Natural killer cell (primary cell): Measurements from ENCODE around the gene HELZ2. TPM values are rescaled to one million over a fixed set of nuclear protein-coding genes. Genes with fewer than 3 reads are reported as not detected.

Experiments
- ATAC-seq, 3 donors: fragments of 150-1000 bp in 2 of 3; fragments of 200-7000 bp in 1 of 3; cut with Tn5 transposase; 1 replicate in 1 of 3; 2 replicates in 2 of 3; pipeline ENCODE4 v1.10.0; 2021; ENCODE audit warnings: mild to moderate bottlenecking in 2 of 3, moderate library complexity in 2 of 3
- DNase-seq, 2 donors: peaks; one replicate each; pipeline versions ENCODE4 v3.0.0 to v3.0.0-alpha.2; 2013 to 2021; ENCODE audit warnings: mixed read lengths in 1 of 2
- H3K27ac ChIP-seq: one replicate; pipeline ENCODE4 v1.5.1; 2013; ENCODE audit warnings: mild to moderate bottlenecking, low read length
- H3K27me3 ChIP-seq: one replicate; pipeline ENCODE4 v1.6.1; 2013; ENCODE audit warnings: low read length; ENCODE audit not compliant: control insufficient read depth, insufficient read depth
- H3K36me3 ChIP-seq: one replicate; pipeline ENCODE4 v1.6.1; 2013; ENCODE audit warnings: low read length; ENCODE audit not compliant: control insufficient read depth, insufficient read depth
- H3K4me1 ChIP-seq: one replicate; pipeline ENCODE4 v1.6.1; 2013; ENCODE audit warnings: low read length; ENCODE audit not compliant: control insufficient read depth, insufficient read depth
- H3K4me3 ChIP-seq: one replicate; pipeline ENCODE4 v1.5.1; 2013; ENCODE audit warnings: low read length
- H3K9me3 ChIP-seq: one replicate; pipeline ENCODE4 v1.6.1; 2013; ENCODE audit warnings: low read length; ENCODE audit not compliant: control insufficient read depth, insufficient read depth
- H3K27ac Mint-ChIP-seq, 2 donors: one replicate each; pipeline ENCODE4 v1.8.0; 2022; ENCODE audit warnings: mild to moderate bottlenecking in 2 of 2, mixed read lengths in 2 of 2, moderate library complexity in 1 of 2
- H3K27me3 Mint-ChIP-seq, 2 donors: one replicate each; pipeline ENCODE4 v1.8.0; 2022; ENCODE audit warnings: low read depth in 2 of 2, mixed read lengths in 2 of 2
- H3K36me3 Mint-ChIP-seq: one replicate; pipeline ENCODE4 v1.8.0; 2022; ENCODE audit warnings: mixed read lengths
- H3K4me1 Mint-ChIP-seq, 2 donors: one replicate each; pipeline ENCODE4 v1.8.0; 2022; ENCODE audit warnings: mixed read lengths in 2 of 2
- H3K4me3 Mint-ChIP-seq: one replicate; pipeline ENCODE4 v1.8.0; 2022; ENCODE audit warnings: mild to moderate bottlenecking, moderate library complexity, mixed read lengths
- H3K9me3 Mint-ChIP-seq, 2 donors: one replicate each; pipeline ENCODE4 v1.8.0; 2022; ENCODE audit warnings: mixed read lengths in 2 of 2
- WGBS: methylation state at CpG from one replicate; pipeline ENCODE4 v1.1.7; 2013; ENCODE audit warnings: missing lambda C conversion rate; ENCODE audit not compliant: insufficient coverage; 5-methylcytosine and 5-hydroxymethylcytosine counted together
- intact Hi-C: fragments of 100-400 bp; cut with micrococcal nuclease; formaldehyde crosslinking; loops from one replicate; pipeline ENCODE4 v1.14.2; 2022
- total RNA-seq, 4 donors: library from RNA; stranded (reverse); fragments of 120-200 nt in 1 of 4; gene quantifications; one replicate each; pipeline versions ENCODE4 v1.2.3 to v1.2.4, GENCODE V29; 2013 to 2022
- TF ChIP-seq, protein P1 (sequence below): fragments of 200-600 bp; IDR thresholded peaks from one replicate; pipeline ENCODE4 v1.8.0; 2022; ENCODE audit warnings: antibody characterized with exemption

HELZ2 gene, protein sequence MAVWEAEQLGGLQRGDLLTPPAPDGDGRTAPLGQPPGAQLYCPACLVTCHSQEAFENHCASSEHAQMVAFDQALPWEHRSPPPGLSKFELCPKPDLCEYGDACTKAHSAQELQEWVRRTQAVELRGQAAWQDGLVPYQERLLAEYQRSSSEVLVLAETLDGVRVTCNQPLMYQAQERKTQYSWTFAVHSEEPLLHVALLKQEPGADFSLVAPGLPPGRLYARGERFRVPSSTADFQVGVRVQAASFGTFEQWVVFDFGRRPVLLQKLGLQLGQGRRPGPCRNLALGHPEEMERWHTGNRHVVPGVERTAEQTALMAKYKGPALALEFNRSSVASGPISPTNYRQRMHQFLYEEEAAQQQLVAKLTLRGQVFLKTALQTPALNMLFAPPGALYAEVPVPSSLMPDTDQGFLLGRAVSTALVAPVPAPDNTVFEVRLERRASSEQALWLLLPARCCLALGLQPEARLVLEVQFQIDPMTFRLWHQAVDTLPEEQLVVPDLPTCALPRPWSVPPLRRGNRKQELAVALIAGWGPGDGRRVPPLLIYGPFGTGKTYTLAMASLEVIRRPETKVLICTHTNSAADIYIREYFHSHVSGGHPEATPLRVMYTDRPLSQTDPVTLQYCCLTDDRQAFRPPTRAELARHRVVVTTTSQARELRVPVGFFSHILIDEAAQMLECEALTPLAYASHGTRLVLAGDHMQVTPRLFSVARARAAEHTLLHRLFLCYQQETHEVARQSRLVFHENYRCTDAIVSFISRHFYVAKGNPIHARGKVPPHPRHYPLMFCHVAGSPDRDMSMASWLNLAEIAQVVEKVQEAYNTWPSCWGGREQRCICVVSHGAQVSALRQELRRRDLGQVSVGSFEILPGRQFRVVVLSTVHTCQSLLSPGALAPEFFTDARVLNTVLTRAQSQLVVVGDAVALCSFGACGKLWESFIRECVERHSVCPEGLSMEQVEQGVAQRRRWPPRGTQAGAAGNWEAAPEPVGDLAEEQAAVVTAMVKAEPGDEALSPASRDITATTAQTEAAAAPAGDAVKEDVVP (N-terminal part only)
- total RNA-seq, result 10 to 100 TPM; 85.2 to 90.7 (median 89.4) TPM
- 40.6 TPM for total RNA-seq (2013)

DNA sequence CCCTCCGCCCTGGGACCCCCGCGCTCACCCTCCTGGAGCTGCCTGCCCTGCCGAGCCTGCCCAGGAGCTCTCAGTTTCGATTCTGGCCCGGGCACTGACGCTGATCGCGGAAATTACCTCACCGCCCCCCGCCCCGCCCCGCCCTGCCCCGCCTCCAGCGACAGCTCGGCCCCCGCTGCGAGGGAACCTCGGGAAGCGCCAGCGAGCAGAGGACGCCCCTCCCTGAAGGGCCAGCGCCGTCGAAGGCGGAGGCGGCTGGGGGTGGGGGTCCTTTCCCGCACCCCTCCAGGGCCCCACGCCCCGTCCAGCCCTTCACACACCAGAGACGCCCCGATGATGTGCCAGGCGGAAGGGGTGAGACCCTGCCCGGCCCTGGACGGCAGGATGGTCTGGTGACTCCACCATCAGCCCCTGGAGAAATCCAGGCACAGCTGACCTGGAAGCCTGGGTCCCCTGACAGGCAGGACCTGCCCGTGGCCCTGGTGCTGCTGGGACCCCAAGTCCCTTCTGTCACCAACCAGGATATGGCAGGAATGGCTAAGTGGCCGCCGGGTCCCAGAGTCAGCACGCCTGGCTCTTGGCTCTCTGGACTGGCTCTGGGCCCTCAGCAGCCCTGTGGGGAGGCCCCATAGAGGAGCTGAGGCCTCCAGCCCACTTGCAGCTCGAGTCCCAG lies at the start of gene HELZ2:
HELZ2 (minus strand) TSS at position 84 of the 673 bp plus-strand sequence. CDS start 1,854 bp downstream, outside the sequence.
- peak within 1 kb of the TSS; percentile 93 for H3K4me3 Mint-ChIP-seq
- no peaks in the 10 kb centered on the region for H3K9me3 ChIP-seq
- H3K27ac Mint-ChIP-seq, result peak within 1 kb of the TSS; percentile 82 to 88
- peaks cover under 1% of the 10 kb centered on the region for H3K27me3 ChIP-seq
- peak within 1 kb of the TSS; percentile 74 for H3K27ac ChIP-seq
- H3K36me3 Mint-ChIP-seq, result no peaks in the 10 kb centered on the region
- TF ChIP-seq, protein P1, sequence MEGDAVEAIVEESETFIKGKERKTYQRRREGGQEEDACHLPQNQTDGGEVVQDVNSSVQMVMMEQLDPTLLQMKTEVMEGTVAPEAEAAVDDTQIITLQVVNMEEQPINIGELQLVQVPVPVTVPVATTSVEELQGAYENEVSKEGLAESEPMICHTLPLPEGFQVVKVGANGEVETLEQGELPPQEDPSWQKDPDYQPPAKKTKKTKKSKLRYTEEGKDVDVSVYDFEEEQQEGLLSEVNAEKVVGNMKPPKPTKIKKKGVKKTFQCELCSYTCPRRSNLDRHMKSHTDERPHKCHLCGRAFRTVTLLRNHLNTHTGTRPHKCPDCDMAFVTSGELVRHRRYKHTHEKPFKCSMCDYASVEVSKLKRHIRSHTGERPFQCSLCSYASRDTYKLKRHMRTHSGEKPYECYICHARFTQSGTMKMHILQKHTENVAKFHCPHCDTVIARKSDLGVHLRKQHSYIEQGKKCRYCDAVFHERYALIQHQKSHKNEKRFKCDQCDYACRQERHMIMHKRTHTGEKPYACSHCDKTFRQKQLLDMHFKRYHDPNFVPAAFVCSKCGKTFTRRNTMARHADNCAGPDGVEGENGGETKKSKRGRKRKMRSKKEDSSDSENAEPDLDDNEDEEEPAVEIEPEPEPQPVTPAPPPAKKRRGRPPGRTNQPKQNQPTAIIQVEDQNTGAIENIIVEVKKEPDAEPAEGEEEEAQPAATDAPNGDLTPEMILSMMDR, result no peak
- H3K36me3 ChIP-seq, result peaks cover 8% of the 10 kb centered on the region
- peaks cover 0 to 5% of the 10 kb centered on the region in 2 donors for H3K27me3 Mint-ChIP-seq
- DNase-seq, result peak; percentile 64 to 85
- intact Hi-C loops, result no loop called here
- H3K4me3 ChIP-seq, result peak within 1 kb of the TSS; percentile 73
- ATAC-seq, result peak; percentile 92 to 95 (median 93)
- H3K4me1 Mint-ChIP-seq, result peaks cover 2 to 6% of the 10 kb centered on the region in 2 donors
- H3K9me3 Mint-ChIP-seq, result no peaks in the 10 kb centered on the region
- 9% methylated on average over 40 of the region's 40 CpGs for WGBS
- H3K4me1 ChIP-seq, result peaks cover 29% of the 10 kb centered on the region

DNA sequence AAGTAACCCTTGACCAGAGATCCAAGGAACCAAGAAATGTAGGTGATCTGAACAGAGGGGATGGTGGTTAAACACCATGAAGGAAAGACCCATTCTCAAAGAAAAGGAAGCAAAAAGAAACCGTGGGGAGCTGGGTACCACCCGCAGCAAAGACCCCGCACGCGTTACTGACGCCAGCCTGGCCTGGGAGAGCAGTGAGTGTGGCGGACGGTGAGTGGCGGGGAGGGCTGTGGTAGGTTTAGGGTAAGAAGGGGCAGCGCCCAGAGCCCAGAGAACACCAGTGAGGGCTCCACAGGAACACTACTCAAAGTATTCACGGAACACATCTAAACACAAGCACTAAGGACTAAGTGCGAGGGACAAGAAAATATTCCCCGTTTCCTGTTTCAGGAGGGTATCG lies 48.7 kb upstream of the HELZ2 start:
- H3K4me3 ChIP-seq, result no peak overlapping the region
- Mint-ChIP-seq H3K4me3 (peak overlapping the region; percentile 11), H3K36me3 (no peaks in the 10 kb centered on the region), H3K27ac (no peak overlapping the region), H3K9me3 (no peaks in the 10 kb centered on the region), H3K27me3 (no peaks in the 10 kb centered on the region), H3K4me1 (peaks cover 15 to 20% of the 10 kb centered on the region in 2 donors)
- no peak overlapping the region for H3K27ac ChIP-seq
- TF ChIP-seq, protein P1, result no peak
- H3K27me3 ChIP-seq, result no peaks in the 10 kb centered on the region
- 96% methylated on average over 11 of the region's 14 CpGs for WGBS
- ATAC-seq, result no peak
- intact Hi-C loops, result no loop called here
- DNase-seq, result no peak
- H3K9me3 ChIP-seq, result no peaks in the 10 kb centered on the region
- peaks cover 16% of the 10 kb centered on the region for H3K36me3 ChIP-seq
- peaks cover 11% of the 10 kb centered on the region for H3K4me1 ChIP-seq

DNA sequence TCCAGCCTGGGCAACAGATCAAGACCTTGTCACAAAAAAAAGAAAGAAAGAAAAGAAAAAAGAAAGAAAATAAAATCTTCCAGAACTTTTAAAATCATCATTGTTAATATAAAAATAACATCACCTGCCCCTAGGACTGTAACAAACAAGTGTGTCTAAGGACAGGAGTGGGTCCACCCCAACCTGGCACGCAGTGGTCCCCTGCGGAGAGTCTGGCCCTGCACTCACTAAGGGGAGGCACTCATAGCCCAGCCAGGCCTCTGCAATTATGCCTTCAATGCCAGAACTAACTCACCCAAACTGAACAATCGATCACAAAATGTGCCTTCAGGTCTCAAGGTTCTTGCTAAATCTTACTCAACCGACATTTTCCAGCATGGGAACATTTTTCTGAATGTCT lies 48.1 kb upstream of the HELZ2 start:
- no peak overlapping the region for H3K27ac Mint-ChIP-seq
- no peak overlapping the region for H3K4me3 Mint-ChIP-seq
- Histone ChIP-seq H3K27me3 (no peaks in the 10 kb centered on the region), H3K4me1 (peaks cover 9% of the 10 kb centered on the region), H3K4me3 (no peak overlapping the region), H3K9me3 (no peaks in the 10 kb centered on the region), H3K27ac (no peak overlapping the region), H3K36me3 (peaks cover 20% of the 10 kb centered on the region)
- no peaks in the 10 kb centered on the region for H3K9me3 Mint-ChIP-seq
- 95% methylated on average over 4 of the region's 4 CpGs for WGBS
- intact Hi-C loops, result no loop called here
- no peaks in the 10 kb centered on the region for H3K36me3 Mint-ChIP-seq
- peaks cover 15 to 17% of the 10 kb centered on the region in 2 donors for H3K4me1 Mint-ChIP-seq
- no peak for ATAC-seq
- no peak for DNase-seq
- TF ChIP-seq, protein P1, result no peak
- H3K27me3 Mint-ChIP-seq, result no peaks in the 10 kb centered on the region
